SK-N-SH treated with all-trans-retinoic acid at 6 μM for 48 hours (cell line): ENCODE data around the gene NUP210L.

Experiments
- ARNTL ChIP-seq: fragments of 450-650 bp; formaldehyde crosslinking; IDR thresholded peaks from 2 replicates; pipeline ENCODE4 v1.5.0; 2020; ENCODE audit warnings: low read depth, mild to moderate bottlenecking, moderate library complexity, borderline replicate concordance
- BACH2 ChIP-seq: fragments of 250-450 bp; sonication (Bioruptor Pico); IDR thresholded peaks from 2 replicates; pipeline ENCODE4 v1.9.0; 2021; ENCODE audit warnings: mild to moderate bottlenecking, borderline replicate concordance
- CSDC2 ChIP-seq: fragments of 250-450 bp; sonication (Bioruptor Pico); IDR thresholded peaks from 2 replicates; pipeline ENCODE4 v1.5.0; 2020; ENCODE audit warnings: mild to moderate bottlenecking, moderate library complexity
- ESRRG ChIP-seq: fragments of 250-450 bp; sonication (Bioruptor Pico); IDR thresholded peaks from 2 replicates; pipeline ENCODE4 v1.6.1; 2021; ENCODE audit warnings: mild to moderate bottlenecking
- TSHZ2 ChIP-seq: fragments of 250-450 bp; sonication (Bioruptor Pico); IDR thresholded peaks from 2 replicates; pipeline ENCODE4 v1.5.0; 2020; ENCODE audit warnings: mild to moderate bottlenecking, moderate library complexity
- ZFP3 ChIP-seq: fragments of 250-450 bp; sonication (Bioruptor Pico); IDR thresholded peaks from 2 replicates; pipeline ENCODE4 v1.5.0; 2020; ENCODE audit warnings: mild to moderate bottlenecking, moderate library complexity
- TF ChIP-seq, protein P1 (sequence below): fragments of 250-450 bp; sonication (Bioruptor Pico); IDR thresholded peaks from 2 replicates; pipeline ENCODE4 v1.5.1; 2021; ENCODE audit warnings: mild to moderate bottlenecking, moderate library complexity

DNA sequence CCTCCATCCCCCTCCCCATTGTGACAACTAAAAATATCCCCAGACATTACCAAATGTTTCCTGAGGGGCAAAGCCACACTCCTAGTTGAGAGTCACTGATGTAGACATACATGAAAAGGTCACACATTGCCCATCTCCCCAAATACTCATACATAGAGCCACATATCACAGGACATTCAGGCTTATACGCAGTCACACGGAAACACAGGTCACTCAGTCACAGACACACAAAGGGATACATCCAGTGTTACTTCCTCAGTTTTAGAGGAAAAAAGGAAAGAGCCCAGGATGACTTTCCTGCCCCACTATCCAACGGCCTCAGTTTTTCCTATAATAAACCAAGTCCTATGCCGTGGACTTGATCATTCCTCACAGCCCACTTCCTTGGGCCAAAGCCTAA, 193.5 kb downstream of the NUP210L start:
- no peak for TF ChIP-seq ESRRG (CRISPR knock-in tag)
- no peak for TF ChIP-seq BACH2 (CRISPR knock-in tag)
- TF ChIP-seq TSHZ2 = no peak
- no peak for TF ChIP-seq CSDC2
- TF ChIP-seq ARNTL (CRISPR knock-in tag) = no peak
- TF ChIP-seq, protein P1, sequence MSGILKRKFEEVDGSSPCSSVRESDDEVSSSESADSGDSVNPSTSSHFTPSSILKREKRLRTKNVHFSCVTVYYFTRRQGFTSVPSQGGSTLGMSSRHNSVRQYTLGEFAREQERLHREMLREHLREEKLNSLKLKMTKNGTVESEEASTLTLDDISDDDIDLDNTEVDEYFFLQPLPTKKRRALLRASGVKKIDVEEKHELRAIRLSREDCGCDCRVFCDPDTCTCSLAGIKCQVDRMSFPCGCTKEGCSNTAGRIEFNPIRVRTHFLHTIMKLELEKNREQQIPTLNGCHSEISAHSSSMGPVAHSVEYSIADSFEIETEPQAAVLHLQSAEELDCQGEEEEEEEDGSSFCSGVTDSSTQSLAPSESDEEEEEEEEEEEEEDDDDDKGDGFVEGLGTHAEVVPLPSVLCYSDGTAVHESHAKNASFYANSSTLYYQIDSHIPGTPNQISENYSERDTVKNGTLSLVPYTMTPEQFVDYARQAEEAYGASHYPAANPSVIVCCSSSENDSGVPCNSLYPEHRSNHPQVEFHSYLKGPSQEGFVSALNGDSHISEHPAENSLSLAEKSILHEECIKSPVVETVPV (CRISPR knock-in tag) = no peak
- no peak for TF ChIP-seq ZFP3
